Left renal cortex interstitium (tissue), 4 donors: ENCODE measurements around the gene TPRG1L. TPM values are rescaled to one million over a fixed set of nuclear protein-coding genes. Genes with fewer than 3 reads are reported as not detected.
A peak's percentile ranks its signal among the peaks of the same experiment; 100 is the strongest.

Experiments used
- DNase-seq, 4 donors: peaks; one replicate each; pipeline ENCODE4 v3.0.0-alpha.2; 2013; ENCODE audit warnings: low read depth in 4 of 4, low spot score in 2 of 4, missing footprints in 1 of 4
- polyA plus RNA-seq, 4 donors: library from polyadenylated mRNA; unstranded; fragments of 120-200 nt; gene quantifications; one replicate each; pipeline ENCODE4 v1.2.1, GENCODE V29; 2013; ENCODE audit not compliant: insufficient read length in 4 of 4

Gene TPRG1L
- polyA plus RNA-seq, 4 donors, result 40.2 to 47.3 (median 43.5) TPM

- DNase-seq, result no peak
These were observed 17.0 kb downstream of the TPRG1L start for GRCh38 chr1:3641816-3642215.

- DNase-seq, result no peak
These were observed 18.3 kb downstream of the TPRG1L start for GRCh38 chr1:3642919-3643675.

GRCh38 chr1:3644273-3644672 lies 19.5 kb downstream of the TPRG1L start:
- no peak for DNase-seq

GRCh38 chr1:3645247-3645646 lies 20.4 kb downstream of the TPRG1L start:
- no peak for DNase-seq

- no peak for DNase-seq
These were observed 21.0 kb downstream of the TPRG1L start for GRCh38 chr1:3645666-3646355.

- no peak for DNase-seq
These were observed 21.8 kb downstream of the TPRG1L start for GRCh38 chr1:3646596-3646995.

- peak; percentile 69 to 88 (median 76) for DNase-seq
These were observed 24.8 kb downstream of the TPRG1L start, which contains the start of gene WRAP73 for GRCh38 chr1:3649342-3650247. TSS of gene WRAP73 (minus strand) at chr1:3650103. CDS start at chr1:3649999, 104 bp downstream.

- no peak for DNase-seq
These were observed 25.6 kb downstream of the TPRG1L start for GRCh38 chr1:3650248-3651025.

- no peak for DNase-seq
These were observed 26.5 kb downstream of the TPRG1L start for GRCh38 chr1:3651026-3651929.

GRCh38 chr1:3651930-3652547 lies 27.2 kb downstream of the TPRG1L start, which contains the start of gene TP73:
TSS of gene TP73 (plus strand) at chr1:3652516. CDS start at chr1:3682366, 29,850 bp downstream.
- no peak for DNase-seq

GRCh38 chr1:3652548-3653285 lies 27.9 kb downstream of the TPRG1L start:
- DNase-seq, result no peak

- no peak for DNase-seq
These were observed 28.4 kb downstream of the TPRG1L start for GRCh38 chr1:3653286-3653618.

- no peak for DNase-seq
These were observed 29.9 kb downstream of the TPRG1L start for GRCh38 chr1:3654549-3655281.

GRCh38 chr1:3656450-3657095 lies 31.8 kb downstream of the TPRG1L start:
- no peak for DNase-seq

- DNase-seq, result no peak
These were observed 32.3 kb downstream of the TPRG1L start for GRCh38 chr1:3657096-3657475.

GRCh38 chr1:3657578-3658230 lies 32.9 kb downstream of the TPRG1L start:
- no peak for DNase-seq
